BJ (cell line): ENCODE data around the gene ANKRD29. TPM values are rescaled to one million over a fixed set of nuclear protein-coding genes. Genes with fewer than 3 reads are reported as not detected.

Experiments used
- CTCF ChIA-PET: fragments of 350-600 bp; formaldehyde crosslinking; extraction: SDS; loops from one replicate; lab custom pipeline; 2021; ENCODE audit warnings: antibody characterized with exemption, inconsistent platforms; lab: Yijun Ruan, JAX
- POLR2A ChIA-PET: fragments of 300-600 bp; sonication (Branson Sonifier 250); formaldehyde crosslinking; extraction: SDS; loops from one replicate; lab custom pipeline; 2021; ENCODE audit warnings: antibody characterized with exemption; lab: Charles Lee
- DNase-seq: peaks from one replicate; pipeline ENCODE4 v3.0.0-alpha.2; 2011; ENCODE audit warnings: low read depth
- H3K27me3 ChIP-seq: 2 replicates; pipeline ENCODE4 v1.6.0; 2011; ENCODE audit warnings: low read length; ENCODE audit not compliant: control insufficient read depth, insufficient read depth
- H3K36me3 ChIP-seq: 2 replicates; pipeline ENCODE4 v1.5.1; 2011; ENCODE audit warnings: low read length; ENCODE audit not compliant: control insufficient read depth, insufficient read depth
- H3K4me3 ChIP-seq: 2 replicates; pipeline ENCODE4 v1.5.1; 2011; ENCODE audit warnings: low read depth, mild to moderate bottlenecking, control low read depth, low read length
- CTCF ChIP-seq: IDR thresholded peaks from 2 replicates; pipeline ENCODE4 v1.5.1; 2011; ENCODE audit warnings: low read depth, mild to moderate bottlenecking, control low read depth, inconsistent platforms, low read length, moderate library complexity; ENCODE audit not compliant: insufficient read depth
- polyA plus RNA-seq: library from polyadenylated mRNA; depleted of rRNA; stranded (reverse); fragments of >200 nt; gene quantifications from 2 replicates; pipeline ENCODE4 v1.2.3, GENCODE V29; 2011

The ANKRD29 gene
- polyA plus RNA-seq, 1 experiment = 4.7 TPM

- no peak for DNase-seq
- CTCF ChIA-PET = interaction anchor here (0.6 to 4.7 kb wide), 52 partner anchors 8 to 229 kb away, joined by 3 to 102 read pairs (median 4); partner anchors contain the start of genes LAMA3, NPC1 and RMC1
- POLR2A ChIA-PET = no interaction called here
- Histone ChIP-seq H3K27me3 (no peaks in the 10 kb centered on the region; the same call in 1 of the 2 replicates), H3K36me3 (no peaks in the 10 kb centered on the region), H3K4me3 (no peak overlapping the region)
- TF ChIP-seq CTCF = peak; percentile 62
Observed at GRCh38 chr18:23703057-23703986, 40.6 kb upstream of the ANKRD29 start.

- ChIA-PET CTCF (interaction anchor here (0.6 to 4.7 kb wide), 48 partner anchors 8 to 228 kb away, joined by 3 to 102 read pairs (median 4); partner anchors contain the start of genes LAMA3, NPC1 and RMC1), POLR2A (no interaction called here)
- no peak for TF ChIP-seq CTCF
- H3K4me3 ChIP-seq = no peak overlapping the region
- no peaks in the 10 kb centered on the region; the same call in 1 of the 2 replicates for H3K27me3 ChIP-seq
- H3K36me3 ChIP-seq = no peaks in the 10 kb centered on the region
- no peak for DNase-seq
Observed at GRCh38 chr18:23702606-23703005, 39.9 kb upstream of the ANKRD29 start.

DNA sequence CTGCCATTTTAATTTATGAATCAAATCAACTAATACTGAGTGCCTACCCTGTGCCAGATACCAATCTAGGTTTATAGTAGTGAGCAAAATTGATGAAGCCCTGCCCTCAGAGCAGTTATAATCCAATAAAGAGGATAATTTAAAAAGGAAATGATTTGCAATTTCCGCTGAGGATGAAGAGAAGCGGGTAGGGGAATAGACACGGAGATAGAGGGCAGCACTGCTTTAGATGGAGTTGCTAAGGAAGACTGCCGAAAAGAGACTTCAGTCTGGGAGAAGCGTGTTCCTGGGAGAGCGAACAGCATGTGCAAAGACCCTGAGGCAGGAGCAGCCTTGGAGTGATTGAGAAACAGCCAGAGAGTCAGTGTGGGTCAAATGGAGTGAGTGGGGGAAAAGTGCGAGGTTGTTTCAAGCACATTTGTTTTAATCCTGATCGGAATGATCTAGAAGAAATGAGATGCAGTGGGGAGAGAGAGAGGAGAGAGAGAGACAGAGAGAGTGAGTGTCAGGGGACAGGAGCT, 38.9 kb upstream of the ANKRD29 start:
- no peak for TF ChIP-seq CTCF

DNA sequence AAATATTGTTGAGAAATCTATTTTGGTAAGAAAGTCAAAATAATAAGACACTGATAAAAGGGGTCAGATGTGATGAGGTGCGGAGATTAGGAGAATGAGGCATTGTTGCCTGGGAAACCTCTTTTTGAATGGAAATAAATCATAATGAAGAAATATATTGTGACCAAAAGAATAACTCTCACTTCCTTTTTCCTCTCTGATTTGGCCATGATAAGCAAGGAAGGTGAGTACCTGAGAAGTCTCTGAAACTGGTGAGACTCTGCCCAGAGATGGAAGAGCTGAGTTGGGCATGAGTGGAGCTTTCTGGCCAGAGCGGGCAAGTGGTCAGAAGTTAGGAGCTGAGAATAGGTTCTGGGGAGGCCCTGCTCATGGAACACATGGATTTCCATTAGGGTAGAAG, 38.3 kb upstream of the ANKRD29 start:
- ChIA-PET POLR2A (no interaction called here), CTCF (interaction anchor here (0.8 to 4.7 kb wide), 2 partner anchors 47 to 79 kb away, joined by 3 to 102 read pairs; no protein-coding TSS in a partner anchor)

More for the DNA sequence above, 38.9 kb upstream of the ANKRD29 start:
- H3K36me3 ChIP-seq = no peaks in the 10 kb centered on the region
- ChIA-PET CTCF (interaction anchor here (0.8 to 4.7 kb wide), 8 partner anchors 9 to 201 kb away, joined by 3 to 102 read pairs (median 13); no protein-coding TSS in a partner anchor), POLR2A (no interaction called here)
- DNase-seq = no peak
- no peaks in the 10 kb centered on the region; the same call in 1 of the 2 replicates for H3K27me3 ChIP-seq
- no peak overlapping the region for H3K4me3 ChIP-seq

More for the DNA sequence above, 38.3 kb upstream of the ANKRD29 start:
- Histone ChIP-seq H3K4me3 (no peak overlapping the region), H3K27me3 (no peaks in the 10 kb centered on the region; the same call in 1 of the 2 replicates), H3K36me3 (no peaks in the 10 kb centered on the region)
- DNase-seq = no peak
- TF ChIP-seq CTCF = no peak
